Smooth muscle cell (in vitro differentiated cells): ENCODE data around the gene DHRS12. TPM values are rescaled to one million over a fixed set of nuclear protein-coding genes. Genes with fewer than 3 reads are reported as not detected.

Experiments
- DNase-seq: peaks from one replicate; lab custom pipeline; 2025; ENCODE audit not compliant: unreplicated experiment; lab: John Stamatoyannopoulos, UW
- H2AFZ ChIP-seq: fragments of 200-600 bp; sonication (generic); 2 replicates; pipeline ENCODE4 v1.6.0; 2016; ENCODE audit warnings: antibody characterized with exemption, low read depth, mild to moderate bottlenecking
- H3F3A ChIP-seq: fragments of 200-600 bp; sonication (generic); 2 replicates; pipeline ENCODE4 v1.6.0; 2017; ENCODE audit warnings: antibody characterized with exemption, low read depth
- H3K27ac ChIP-seq: fragments of 200-600 bp; sonication (generic); 2 replicates; pipeline ENCODE4 v1.5.1; 2016; ENCODE audit warnings: low read depth, mild to moderate bottlenecking
- H3K27me3 ChIP-seq: fragments of 200-600 bp; sonication (generic); 2 replicates; pipeline ENCODE4 v1.6.1; 2016; ENCODE audit warnings: low read depth, mild to moderate bottlenecking
- H3K36me3 ChIP-seq: fragments of 200-600 bp; sonication (generic); 2 replicates; pipeline ENCODE4 v1.5.1; 2016; ENCODE audit warnings: low read depth
- H3K4me1 ChIP-seq: fragments of 200-600 bp; sonication (generic); 2 replicates; pipeline ENCODE4 v1.5.1; 2016; ENCODE audit warnings: low read depth
- H3K4me2 ChIP-seq: fragments of 200-600 bp; sonication (generic); 2 replicates; pipeline ENCODE4 v1.6.0; 2016; ENCODE audit warnings: mild to moderate bottlenecking
- H3K4me3 ChIP-seq: fragments of 200-600 bp; sonication (generic); 2 replicates; pipeline ENCODE4 v1.5.1; 2016; ENCODE audit warnings: mild to moderate bottlenecking
- H3K79me2 ChIP-seq: fragments of 200-600 bp; sonication (generic); 2 replicates; pipeline ENCODE4 v1.6.0; 2016; ENCODE audit warnings: low read depth, mild to moderate bottlenecking
- H3K9ac ChIP-seq: fragments of 200-600 bp; sonication (generic); 2 replicates; pipeline ENCODE4 v1.6.0; 2016; ENCODE audit warnings: low read depth
- H3K9me3 ChIP-seq: fragments of 200-600 bp; sonication (generic); replicated peaks from 2 replicates; pipeline ENCODE4 v1.5.1; 2016; ENCODE audit warnings: low read depth
- H4K20me1 ChIP-seq: fragments of 200-600 bp; sonication (generic); 2 replicates; pipeline ENCODE4 v1.6.0; 2016; ENCODE audit warnings: low read depth
- CTCF ChIP-seq: fragments of 200-600 bp; sonication (generic); IDR thresholded peaks from 2 replicates; pipeline ENCODE4 v1.5.1; 2017; ENCODE audit warnings: borderline replicate concordance, mild to moderate bottlenecking, antibody characterized with exemption; ENCODE audit not compliant: insufficient read depth, poor library complexity, severe bottlenecking
- whole genome bisulfite sequencing: methylation state at CpG from one replicate; pipeline ENCODE4 v1.1.7; 2016; ENCODE audit warnings: low lambda C conversion rate; 5-methylcytosine and 5-hydroxymethylcytosine counted together
- polyA plus RNA-seq: library from polyadenylated mRNA; unstranded; fragments of >200 nt; fragmentation: Nextera tagmentation; extraction: Ambion mirVana; gene quantifications from 2 replicates; pipeline ENCODE4 v1.2.1, GENCODE V29; 2016
- total RNA-seq: library from RNA; depleted of rRNA; stranded (reverse); fragments of >200 nt; gene quantifications from 2 replicates; pipeline ENCODE4 v1.2.3, GENCODE V29; 2014

The DHRS12 gene
- total and polyA plus RNA-seq, 2 experiments from 2014 or later: 5.7 to 9.9 TPM

DNA sequence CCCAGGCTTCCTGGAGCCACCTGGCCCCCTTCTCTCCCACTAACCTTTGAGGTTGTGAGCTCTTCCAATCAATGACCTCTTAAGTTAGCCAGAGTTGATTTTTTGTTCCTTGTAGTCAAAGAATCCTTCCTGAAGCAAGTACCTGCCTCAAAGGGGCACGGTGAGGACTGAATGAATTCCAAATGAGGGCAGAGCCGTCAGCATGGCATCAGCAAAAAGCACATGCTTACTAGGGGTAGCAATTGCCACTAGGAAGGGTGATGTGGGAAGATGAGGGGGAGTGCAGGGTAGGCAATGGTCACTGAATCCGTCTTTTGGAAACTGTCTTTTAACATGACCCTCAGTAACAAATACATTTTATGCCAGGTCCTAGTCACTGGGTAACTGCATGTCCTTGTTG lies 15.6 kb upstream of the DHRS12 start:
- Histone ChIP-seq H3K27me3 (no peaks in the 10 kb centered on the region), H3K36me3 (no peaks in the 10 kb centered on the region), H4K20me1 (no peaks in the 10 kb centered on the region), H3F3A (no peaks in the 10 kb centered on the region), H3K79me2 (no peaks in the 10 kb centered on the region), H3K4me1 (no peaks in the 10 kb centered on the region), H3K27ac (no peak overlapping the region), H2AFZ (no peak overlapping the region), H3K4me3 (no peak overlapping the region), H3K4me2 (no peak overlapping the region), H3K9ac (no peak overlapping the region), H3K9me3 (no peaks in the 10 kb centered on the region)
- WGBS: 85% methylated on average over 3 of the region's 3 CpGs
- TF ChIP-seq CTCF: no peak
- no peak for DNase-seq

DNA sequence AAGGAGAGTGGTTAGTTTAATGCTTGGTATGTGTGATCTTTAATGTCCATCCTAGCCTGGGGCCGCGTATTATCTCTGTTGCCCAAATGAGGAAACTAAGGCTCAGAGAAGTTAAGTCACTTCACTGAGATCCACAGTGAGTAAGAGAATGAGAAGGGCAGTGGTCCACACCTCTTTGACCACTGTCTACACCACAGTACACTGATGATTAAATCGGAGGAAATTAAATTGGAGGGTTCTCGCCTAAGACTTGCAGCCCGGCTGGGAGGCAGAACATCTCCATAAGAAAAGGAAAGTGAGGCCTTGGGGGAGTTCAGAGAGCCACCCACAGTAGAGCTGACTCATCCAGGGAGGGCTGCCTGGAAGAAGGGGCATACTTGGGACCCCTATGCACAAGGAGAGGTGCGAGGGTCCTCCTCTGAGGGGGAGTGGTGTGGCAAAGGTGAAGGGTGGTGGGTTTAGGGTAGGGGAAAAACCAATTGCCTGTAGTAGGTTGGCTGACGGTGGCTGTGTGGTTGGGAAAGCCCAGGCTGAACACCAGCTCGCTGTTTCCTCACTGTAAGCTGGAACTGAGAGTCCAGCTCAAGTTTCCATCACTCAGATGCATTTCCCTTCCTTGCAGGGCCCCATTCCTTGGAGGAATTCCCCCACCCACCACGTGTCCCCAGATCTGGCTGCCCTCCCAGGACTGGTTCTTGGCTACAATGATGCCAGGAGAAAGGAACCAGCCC lies 15.0 kb upstream of the DHRS12 start:
- Histone ChIP-seq H4K20me1 (no peaks in the 10 kb centered on the region), H3K4me2 (no peak overlapping the region), H3K27me3 (no peaks in the 10 kb centered on the region), H3K9ac (no peak overlapping the region), H3K4me3 (no peak overlapping the region), H3K9me3 (no peaks in the 10 kb centered on the region), H3K4me1 (no peaks in the 10 kb centered on the region), H3K36me3 (no peaks in the 10 kb centered on the region), H3F3A (no peaks in the 10 kb centered on the region), H2AFZ (no peak overlapping the region), H3K79me2 (no peaks in the 10 kb centered on the region), H3K27ac (no peak overlapping the region)
- DNase-seq: no peak
- WGBS: 72% methylated on average over 9 of the region's 9 CpGs
- no peak for TF ChIP-seq CTCF

- H3K27me3 ChIP-seq: no peaks in the 10 kb centered on the region
- H3K4me3 ChIP-seq: no peak overlapping the region
- H3F3A ChIP-seq: no peaks in the 10 kb centered on the region
- H3K27ac ChIP-seq: no peak overlapping the region
- no peaks in the 10 kb centered on the region for H4K20me1 ChIP-seq
- 89% methylated on average over 4 of the region's 4 CpGs for WGBS
- DNase-seq: no peak
- no peaks in the 10 kb centered on the region for H3K79me2 ChIP-seq
- no peaks in the 10 kb centered on the region for H3K9me3 ChIP-seq
- no peaks in the 10 kb centered on the region for H3K36me3 ChIP-seq
- H2AFZ ChIP-seq: no peak overlapping the region
- H3K4me1 ChIP-seq: no peaks in the 10 kb centered on the region
- H3K4me2 ChIP-seq: no peak overlapping the region
- no peak for TF ChIP-seq CTCF
- no peak overlapping the region for H3K9ac ChIP-seq
Measured at GRCh38 chr13:51818276-51818675, 14.3 kb upstream of the DHRS12 start.

GRCh38 chr13:51817717-51818116 lies 13.8 kb upstream of the DHRS12 start:
- 94% methylated on average over 8 of the region's 8 CpGs for WGBS
- Histone ChIP-seq H3K27ac (no peak overlapping the region), H3K9ac (no peak overlapping the region), H3K9me3 (no peaks in the 10 kb centered on the region), H3K79me2 (no peaks in the 10 kb centered on the region), H4K20me1 (no peaks in the 10 kb centered on the region), H3K27me3 (no peaks in the 10 kb centered on the region), H2AFZ (no peak overlapping the region), H3K4me2 (no peak overlapping the region), H3K36me3 (no peaks in the 10 kb centered on the region), H3K4me1 (no peaks in the 10 kb centered on the region), H3K4me3 (no peak overlapping the region), H3F3A (no peaks in the 10 kb centered on the region)
- TF ChIP-seq CTCF: no peak
- no peak for DNase-seq
